CD4-positive, alpha-beta memory T cell (primary cell): ENCODE results near the gene VEGFB. TPM values are rescaled to one million over a fixed set of nuclear protein-coding genes. Genes with fewer than 3 reads are reported as not detected.

Experiments
- CTCF ChIA-PET: fragments of 350-600 bp; sonication (Branson Sonifier 250); formaldehyde crosslinking; loops from one replicate; lab custom pipeline; 2021; ENCODE audit warnings: inconsistent platforms; ENCODE audit not compliant: partially characterized antibody; lab: Charles Lee
- POLR2A ChIA-PET: fragments of 350-600 bp; sonication (Branson Sonifier 250); formaldehyde crosslinking; loops from one replicate; lab custom pipeline; 2021; ENCODE audit not compliant: partially characterized antibody; lab: Charles Lee
- DNase-seq, 5 donors: peaks; one replicate each; pipeline versions ENCODE4 v3.0.0 to v3.0.0-alpha.2; 2020 to 2022; ENCODE audit warnings: mixed read lengths in 1 of 5
- H3K27ac ChIP-seq: one replicate; pipeline ENCODE4 v1.7.0; 2013; ENCODE audit warnings: low read depth, low read length
- H3K27me3 ChIP-seq: 2 replicates; pipeline ENCODE4 v1.7.0; 2013; ENCODE audit warnings: mild to moderate bottlenecking, low read length, moderate library complexity; ENCODE audit not compliant: insufficient read depth
- H3K36me3 ChIP-seq: 2 replicates; pipeline ENCODE4 v1.7.0; 2013; ENCODE audit warnings: mild to moderate bottlenecking, low read length, moderate library complexity; ENCODE audit not compliant: insufficient read depth
- H3K4me1 ChIP-seq: 2 replicates; pipeline ENCODE4 v1.7.0; 2013; ENCODE audit warnings: mild to moderate bottlenecking, low read length, moderate library complexity; ENCODE audit not compliant: insufficient read depth
- H3K4me3 ChIP-seq, 2 donors: one replicate each; pipeline ENCODE4 v1.7.0; 2013; ENCODE audit warnings: low read length in 2 of 2, mild to moderate bottlenecking in 1 of 2
- H3K9me3 ChIP-seq, 2 donors: one replicate each; pipeline ENCODE4 v1.7.0; 2013; ENCODE audit warnings: low read length in 2 of 2, control low read depth in 1 of 2; ENCODE audit not compliant: control insufficient read depth in 1 of 2
- H3K27ac Mint-ChIP-seq, 7 donors: one replicate each; pipeline ENCODE4 v1.8.0; 2020 to 2021; ENCODE audit warnings: mixed read lengths in 7 of 7, mild to moderate bottlenecking in 6 of 7, inconsistent platforms in 3 of 7, moderate library complexity in 3 of 7
- H3K27me3 Mint-ChIP-seq, 2 donors: one replicate each; pipeline ENCODE4 v1.8.0; 2020 to 2021; ENCODE audit warnings: mixed read lengths in 2 of 2
- H3K36me3 Mint-ChIP-seq, 2 donors: one replicate each; pipeline ENCODE4 v1.8.0; 2020 to 2021; ENCODE audit warnings: mixed read lengths in 2 of 2, inconsistent platforms in 1 of 2, mild to moderate bottlenecking in 1 of 2
- H3K4me1 Mint-ChIP-seq, 4 donors: one replicate each; pipeline ENCODE4 v1.8.0; 2020 to 2021; ENCODE audit warnings: mixed read lengths in 4 of 4, mild to moderate bottlenecking in 1 of 4
- H3K4me3 Mint-ChIP-seq, 8 donors: one replicate each; pipeline ENCODE4 v1.8.0; 2020 to 2021; ENCODE audit warnings: mixed read lengths in 8 of 8, mild to moderate bottlenecking in 7 of 8, moderate library complexity in 6 of 8, inconsistent platforms in 3 of 8
- H3K9me3 Mint-ChIP-seq, 8 donors: one replicate each; pipeline ENCODE4 v1.8.0; 2020 to 2021; ENCODE audit warnings: mixed read lengths in 8 of 8, mild to moderate bottlenecking in 5 of 8, inconsistent platforms in 3 of 8, moderate library complexity in 1 of 8
- intact Hi-C: fragments of 100-400 bp; cut with micrococcal nuclease; formaldehyde crosslinking; loops from one replicate; pipeline ENCODE4 v1.15.1; 2023
- polyA plus RNA-seq, 2 donors: library from polyadenylated mRNA; unstranded; fragments of 300-500 nt; fragmentation: Illumina TruSeq; gene quantifications; one replicate each; pipeline ENCODE4 v1.2.3, GENCODE V29; 2021
- total RNA-seq, 2 experiments: library from RNA; stranded (reverse); gene quantifications; one replicate each; pipeline ENCODE4 v1.2.3, GENCODE V29; 2021

VEGFB gene
- total and polyA plus RNA-seq, 4 experiments from 2014 or later, result 2.3 to 97.3 (median 59.5) TPM

DNA sequence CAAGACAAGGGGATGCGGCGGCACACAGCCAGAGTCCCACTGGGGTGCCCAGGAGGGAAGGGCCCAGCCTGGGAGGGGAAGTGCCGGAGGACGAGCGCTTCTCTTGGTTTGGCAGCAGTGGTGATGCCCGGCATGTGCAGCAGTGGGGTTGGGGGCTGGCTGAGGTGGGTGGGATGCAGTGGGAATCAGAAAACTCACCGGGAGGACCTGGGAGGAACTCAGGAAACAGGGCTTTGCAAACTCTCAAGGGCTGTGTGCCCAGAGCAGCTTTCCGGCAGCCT lies 24.9 kb upstream of the VEGFB start:
- Mint-ChIP-seq H3K36me3 (peaks cover 14 to 55% of the 10 kb centered on the region in 2 donors), H3K4me3 (peak overlapping the region in 3 of 8 donors; percentile 28 to 48 (median 32)), H3K4me1 (peaks cover 17 to 65% (median 39%) of the 10 kb centered on the region in 4 donors), H3K9me3 (peaks cover 0 to 2% (median 0%) of the 10 kb centered on the region in 8 donors), H3K27me3 (no peaks in the 10 kb centered on the region), H3K27ac (peak overlapping the region in 4 of 7 donors; percentile 48 to 92 (median 90))
- Histone ChIP-seq H3K9me3 (no peaks in the 10 kb centered on the region), H3K36me3 (peaks cover 26% of the 10 kb centered on the region), H3K4me3 (no peak overlapping the region), H3K4me1 (peaks cover 37% of the 10 kb centered on the region), H3K27me3 (no peaks in the 10 kb centered on the region), H3K27ac (peak overlapping the region; percentile 90)
- intact Hi-C loops, result no loop called here
- ChIA-PET CTCF (interaction anchor here (8.6 to 9.7 kb wide), 2 partner anchors 14 to 93 kb away, joined by 207 to 367 read pairs; partner anchors contain the start of genes CATSPERZ, DNAJC4, ESRRA and NUDT22), POLR2A (interaction anchor here (6.9 to 22.7 kb wide), 3 partner anchors 23 to 60 kb away, joined by 128 to 937 read pairs (median 175); partner anchors contain the start of genes DNAJC4, FKBP2, NUDT22 and PLCB3)
- DNase-seq, result no peak

DNA sequence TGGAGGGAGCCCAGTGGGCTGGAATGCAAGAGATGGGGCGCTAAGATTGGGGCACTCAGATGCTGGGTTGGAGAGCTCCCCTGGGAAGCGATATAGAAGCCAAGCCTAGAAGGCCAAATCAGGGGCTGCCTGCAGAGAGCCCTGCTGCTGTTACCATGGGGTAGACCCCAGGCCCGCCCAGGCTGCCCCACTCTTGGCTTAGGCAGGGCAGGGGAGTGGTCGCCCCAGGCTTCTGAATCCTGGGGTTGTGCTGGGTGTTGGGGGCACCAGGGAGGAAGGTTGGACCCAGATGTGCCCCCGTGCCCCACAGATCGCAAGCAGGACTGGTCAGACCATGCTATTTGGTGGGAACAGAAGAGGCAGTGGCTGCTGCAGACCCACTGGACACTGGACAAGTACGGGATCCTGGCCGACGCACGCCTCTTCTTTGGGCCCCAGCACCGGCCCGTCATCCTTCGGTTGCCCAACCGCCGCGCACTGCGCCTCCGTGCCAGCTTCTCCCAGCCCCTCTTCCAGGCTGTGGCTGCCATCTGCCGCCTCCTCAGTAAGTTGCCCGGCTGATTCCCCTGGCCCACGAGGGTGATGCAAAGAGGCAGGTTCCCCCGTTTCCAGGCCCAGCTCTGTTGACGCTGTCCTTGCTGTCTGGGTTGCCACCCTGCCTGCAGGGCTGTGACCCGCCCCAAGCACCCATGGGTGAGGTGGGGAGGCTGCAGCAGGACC lies 23.9 kb upstream of the VEGFB start:
- POLR2A ChIA-PET, result interaction anchor here (1.2 to 22.7 kb wide), 2 partner anchors 23 to 61 kb away, joined by 3 to 937 read pairs; partner anchors contain the start of genes DNAJC4, FKBP2, NUDT22 and PLCB3
- Histone ChIP-seq H3K9me3 (no peaks in the 10 kb centered on the region), H3K27ac (no peak overlapping the region), H3K4me1 (peaks cover 27% of the 10 kb centered on the region), H3K4me3 (no peak overlapping the region), H3K27me3 (no peaks in the 10 kb centered on the region), H3K36me3 (peaks cover 26% of the 10 kb centered on the region)
- Mint-ChIP-seq H3K27ac (peak overlapping the region in 5 of 7 donors; percentile 10 to 92 (median 71)), H3K36me3 (peaks cover 17 to 60% of the 10 kb centered on the region in 2 donors), H3K4me1 (peaks cover 16 to 57% (median 38%) of the 10 kb centered on the region in 4 donors), H3K4me3 (peak overlapping the region in 2 of 8 donors; percentile 31 to 67), H3K27me3 (no peaks in the 10 kb centered on the region), H3K9me3 (peaks cover 0 to 2% (median 0%) of the 10 kb centered on the region in 8 donors)
- DNase-seq, result no peak
- intact Hi-C loops, result no loop called here
- CTCF ChIA-PET, result interaction anchor here (8.6 to 9.7 kb wide), 2 partner anchors 13 to 92 kb away, joined by 207 to 367 read pairs; partner anchors contain the start of genes CATSPERZ, DNAJC4, ESRRA and NUDT22

DNA sequence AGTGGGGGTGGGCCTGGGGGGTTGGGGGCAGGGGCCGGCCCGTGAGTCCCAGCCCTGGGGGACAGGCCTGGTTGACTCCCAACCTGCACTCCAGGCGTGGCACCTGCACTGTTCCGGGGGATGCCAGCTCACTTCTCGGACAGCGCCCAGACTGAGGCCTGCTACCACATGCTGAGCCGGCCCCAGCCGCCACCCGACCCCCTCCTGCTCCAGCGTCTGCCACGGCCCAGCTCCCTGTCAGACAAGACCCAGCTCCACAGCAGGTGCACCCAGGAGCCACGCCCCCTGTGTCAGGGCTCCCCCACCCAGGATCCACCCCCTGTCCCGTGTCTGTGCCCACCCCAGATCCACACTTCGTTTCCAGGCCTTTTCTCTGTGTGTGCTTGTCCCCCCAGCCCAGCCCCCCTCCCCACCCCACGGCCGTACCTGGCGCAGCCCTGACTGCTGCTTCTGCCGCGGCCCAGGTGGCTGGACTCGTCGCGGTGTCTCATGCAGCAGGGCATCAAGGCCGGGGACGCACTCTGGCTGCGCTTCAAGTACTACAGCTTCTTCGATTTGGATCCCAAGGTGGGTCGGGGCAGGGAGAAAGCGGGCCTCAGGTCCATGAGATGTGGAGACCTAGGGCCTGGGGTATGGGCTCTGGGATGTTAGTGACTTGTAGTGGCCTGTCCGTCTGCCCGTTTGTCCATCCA lies 23.1 kb upstream of the VEGFB start:
- intact Hi-C loops, result no loop called here
- Mint-ChIP-seq H3K36me3 (peaks cover 17 to 61% of the 10 kb centered on the region in 2 donors), H3K27me3 (no peaks in the 10 kb centered on the region), H3K4me3 (peak overlapping the region in 2 of 8 donors; percentile 21 to 35), H3K27ac (peak overlapping the region in 2 of 7 donors; percentile 68 to 79), H3K9me3 (peaks cover 0 to 2% (median 0%) of the 10 kb centered on the region in 8 donors), H3K4me1 (peaks cover 16 to 48% (median 32%) of the 10 kb centered on the region in 4 donors)
- Histone ChIP-seq H3K27me3 (no peaks in the 10 kb centered on the region), H3K9me3 (no peaks in the 10 kb centered on the region), H3K27ac (no peak overlapping the region), H3K36me3 (peaks cover 26% of the 10 kb centered on the region), H3K4me3 (no peak overlapping the region), H3K4me1 (peaks cover 19% of the 10 kb centered on the region)
- CTCF ChIA-PET, result interaction anchor here (9.7 kb wide), 1 partner anchor 12 kb away, joined by 207 read pairs; the partner anchor contains the start of genes DNAJC4, NUDT22 and TRPT1
- POLR2A ChIA-PET, result interaction anchor here (1.2 to 22.7 kb wide), 3 partner anchors 22 to 60 kb away, joined by 3 to 937 read pairs (median 5); partner anchors contain the start of genes DNAJC4, FKBP2, NUDT22 and PLCB3
- no peak for DNase-seq

DNA sequence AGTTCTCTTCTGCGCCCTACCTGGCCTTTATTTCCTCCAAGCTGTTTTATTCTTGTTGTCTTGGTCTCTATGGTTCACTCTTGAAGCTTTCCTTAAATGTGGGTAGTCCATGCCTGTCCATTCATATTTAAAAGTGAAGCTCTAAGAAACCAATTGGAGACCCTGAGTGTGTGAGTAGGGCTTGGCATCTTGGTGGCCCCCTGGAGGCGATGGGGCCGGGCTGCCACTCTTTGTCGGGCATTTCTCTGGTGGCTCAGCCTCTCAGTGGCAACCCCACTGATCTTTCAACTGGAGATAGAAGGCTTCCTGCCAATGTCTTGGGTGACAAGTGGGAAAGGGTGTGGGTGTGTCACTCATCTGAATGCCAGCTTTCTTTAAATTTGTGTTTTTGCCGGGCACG lies 17.5 kb upstream of the VEGFB start:
- Histone ChIP-seq H3K4me3 (no peak overlapping the region), H3K36me3 (peaks cover 43% of the 10 kb centered on the region), H3K4me1 (no peaks in the 10 kb centered on the region), H3K9me3 (no peaks in the 10 kb centered on the region), H3K27me3 (no peaks in the 10 kb centered on the region), H3K27ac (no peak overlapping the region)
- Mint-ChIP-seq H3K4me3 (no peak overlapping the region), H3K9me3 (no peaks in the 10 kb centered on the region), H3K27me3 (no peaks in the 10 kb centered on the region), H3K4me1 (peaks cover 11 to 12% (median 11%) of the 10 kb centered on the region in 4 donors), H3K27ac (peak overlapping the region in 2 of 7 donors; percentile 8 to 38), H3K36me3 (peaks cover 18 to 42% of the 10 kb centered on the region in 2 donors)
- CTCF ChIA-PET, result interaction anchor here (0.6 to 18.8 kb wide), 3 partner anchors 10 to 268 kb away, joined by 3 to 207 read pairs (median 3); partner anchors contain the start of gene FERMT3
- POLR2A ChIA-PET, result interaction anchor here (0.7 to 38.9 kb wide), 4 partner anchors 7 to 68 kb away, joined by 4 to 937 read pairs (median 472); partner anchors contain the start of genes BAD, DNAJC4, FERMT3 and FKBP2
- intact Hi-C loops, result no loop called here
- no peak for DNase-seq

DNA sequence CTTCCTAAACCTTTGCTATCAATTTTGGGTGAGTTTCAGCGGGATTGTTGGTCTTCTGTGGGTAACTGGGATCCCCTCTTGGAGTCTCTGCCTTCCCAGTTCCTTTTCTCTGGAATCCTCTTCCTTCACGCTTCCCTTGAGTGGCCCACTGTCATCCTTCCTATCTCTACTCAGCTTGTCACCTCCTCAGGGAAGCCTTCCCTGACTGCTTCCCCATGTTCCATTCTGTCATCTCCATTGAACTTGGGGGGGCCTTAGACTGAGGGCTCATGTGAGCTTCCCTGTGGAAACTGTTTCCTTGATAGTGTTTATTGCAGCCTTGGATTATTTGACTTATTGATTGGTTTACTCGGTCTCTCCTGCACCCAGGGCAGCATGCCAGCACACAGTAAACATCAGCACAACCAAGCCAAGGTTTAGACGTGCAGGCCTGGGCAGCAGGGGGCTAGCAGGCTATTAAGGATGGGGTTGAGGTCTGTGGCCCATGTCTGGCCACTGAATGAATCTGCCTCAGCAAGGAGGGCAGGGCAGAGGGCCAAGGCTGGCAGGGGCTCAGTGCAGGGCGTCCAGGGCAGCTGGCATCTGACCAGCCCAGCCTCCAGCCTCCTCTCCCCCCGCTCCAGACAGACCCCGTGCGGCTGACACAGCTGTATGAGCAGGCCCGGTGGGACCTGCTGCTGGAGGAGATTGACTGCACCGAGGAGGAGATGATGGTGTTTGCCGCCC lies 15.6 kb upstream of the VEGFB start:
- no peak for DNase-seq
- peak overlapping the region; percentile 19 for H3K27ac ChIP-seq
- Mint-ChIP-seq H3K27me3 (no peaks in the 10 kb centered on the region), H3K4me1 (peaks cover 2 to 7% (median 5%) of the 10 kb centered on the region in 4 donors), H3K4me3 (no peak overlapping the region), H3K9me3 (no peaks in the 10 kb centered on the region), H3K36me3 (peaks cover 10 to 40% of the 10 kb centered on the region in 2 donors), H3K27ac (peak overlapping the region in 4 of 7 donors; percentile 59 to 75 (median 67))
- intact Hi-C loops, result no loop called here
- CTCF ChIA-PET, result interaction anchor here (18.8 kb wide), 1 partner anchor 12 kb away, joined by 207 read pairs; the partner anchor contains the start of gene FERMT3
- POLR2A ChIA-PET, result interaction anchor here (1.1 to 38.9 kb wide), 4 partner anchors 9 to 52 kb away, joined by 3 to 937 read pairs (median 470); partner anchors contain the start of genes DNAJC4, FERMT3, FKBP2 and NUDT22
- no peaks in the 10 kb centered on the region for H3K9me3 ChIP-seq
- H3K4me3 ChIP-seq, result no peak overlapping the region
- H3K27me3 ChIP-seq, result no peaks in the 10 kb centered on the region
- peaks cover 45% of the 10 kb centered on the region for H3K36me3 ChIP-seq
- H3K4me1 ChIP-seq, result no peaks in the 10 kb centered on the region

DNA sequence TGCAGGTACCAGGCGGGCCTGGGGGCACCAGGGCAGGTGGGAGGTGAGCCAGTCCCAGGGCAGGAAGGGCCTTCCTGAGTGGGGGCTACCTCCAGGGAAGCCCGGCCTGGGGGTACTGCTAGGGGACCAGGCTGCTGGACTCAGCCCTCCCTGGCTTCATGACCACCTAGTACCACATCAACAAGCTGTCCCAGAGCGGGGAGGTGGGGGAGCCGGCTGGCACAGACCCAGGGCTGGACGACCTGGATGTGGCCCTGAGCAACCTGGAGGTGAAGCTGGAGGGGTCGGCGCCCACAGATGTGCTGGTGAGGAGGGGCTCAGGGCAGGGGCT lies 15.1 kb upstream of the VEGFB start:
- Mint-ChIP-seq H3K27ac (peak overlapping the region in 1 of 7 donors; percentile 29), H3K9me3 (no peaks in the 10 kb centered on the region)

More for the DNA sequence above, 15.1 kb upstream of the VEGFB start:
- no peak overlapping the region for H3K4me3 ChIP-seq
- CTCF ChIA-PET, result interaction anchor here (1.0 to 18.8 kb wide), 2 partner anchors 13 to 82 kb away, joined by 3 to 207 read pairs; partner anchors contain the start of gene FERMT3
- peaks cover 42% of the 10 kb centered on the region for H3K36me3 ChIP-seq
- no peaks in the 10 kb centered on the region for H3K9me3 ChIP-seq
- H3K27ac ChIP-seq, result peak overlapping the region; percentile 19
- H3K27me3 Mint-ChIP-seq, result no peaks in the 10 kb centered on the region
- intact Hi-C loops, result no loop called here
- peaks cover 10 to 38% of the 10 kb centered on the region in 2 donors for H3K36me3 Mint-ChIP-seq
- H3K4me1 ChIP-seq, result no peaks in the 10 kb centered on the region
- H3K27me3 ChIP-seq, result no peaks in the 10 kb centered on the region
- H3K4me3 Mint-ChIP-seq, result no peak overlapping the region
- H3K4me1 Mint-ChIP-seq, result peaks cover 3 to 6% (median 4%) of the 10 kb centered on the region in 4 donors
- POLR2A ChIA-PET, result interaction anchor here (1.1 to 38.9 kb wide), 4 partner anchors 10 to 51 kb away, joined by 3 to 937 read pairs (median 470); partner anchors contain the start of genes DNAJC4, FERMT3, FKBP2 and NUDT22
- no peak for DNase-seq
